ENCODE results near the gene ADARB2. TPM values are rescaled to one million over a fixed set of nuclear protein-coding genes. Genes with fewer than 3 reads are reported as not detected.
"Not testable (repeated sequence)": the region's sequence is repeated elsewhere in the genome, so short reads cannot be mapped to it uniquely, and the experiment has no call there.

ADARB2 gene
- total RNA-seq, 1 donor from 2014 or later, result 38.7 TPM

GRCh38 chr10:1462521-1462920 is 274.8 kb downstream of the ADARB2 start:
- Mint-ChIP-seq H3K4me1 (ENCODE audit: unreplicated experiment) (peaks cover 16% of the 10 kb centered on the region), H3K27ac (ENCODE audit: unreplicated experiment) (no peak overlapping the region), H3K4me3 (ENCODE audit: unreplicated experiment) (no peak overlapping the region), H3K9me3 (ENCODE audit: unreplicated experiment) (no peaks in the 10 kb centered on the region), H3K27me3 (ENCODE audit: unreplicated experiment) (peaks cover 9% of the 10 kb centered on the region), H3K36me3 (ENCODE audit: unreplicated experiment) (no peaks in the 10 kb centered on the region)
- no peak for DNase-seq (ENCODE audit: extremely low spot score, unreplicated experiment)
- no peak for TF ChIP-seq CTCF (IDR thresholded peaks at IDR 0.05)

DNA sequence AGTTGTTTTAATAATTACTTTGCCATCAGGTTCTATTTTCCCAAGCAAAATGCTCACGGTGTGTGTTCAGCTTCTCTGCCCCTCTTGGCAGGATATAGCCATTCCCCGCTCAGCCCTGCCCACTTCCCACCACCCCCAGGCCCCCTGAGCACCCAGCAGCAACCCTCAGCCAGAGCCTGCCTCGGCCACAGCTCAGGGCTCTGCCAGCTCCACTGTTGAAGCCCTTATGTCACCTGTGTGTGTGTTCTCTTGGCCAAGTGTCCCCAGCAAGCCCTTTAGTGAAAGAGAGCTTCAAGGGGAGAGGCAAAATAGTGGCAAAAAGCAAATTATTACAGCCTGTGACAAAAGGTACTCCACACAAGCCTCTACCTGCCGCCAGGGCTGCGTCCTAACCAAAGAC is 275.3 kb downstream of the ADARB2 start:
- DNase-seq (ENCODE audit: extremely low spot score, unreplicated experiment), result no peak
- Mint-ChIP-seq H3K27me3 (ENCODE audit: unreplicated experiment) (peaks cover 14% of the 10 kb centered on the region), H3K4me3 (ENCODE audit: unreplicated experiment) (no peak overlapping the region), H3K36me3 (ENCODE audit: unreplicated experiment) (no peaks in the 10 kb centered on the region), H3K27ac (ENCODE audit: unreplicated experiment) (no peak overlapping the region), H3K4me1 (ENCODE audit: unreplicated experiment) (peaks cover 16% of the 10 kb centered on the region), H3K9me3 (ENCODE audit: unreplicated experiment) (no peaks in the 10 kb centered on the region)
- TF ChIP-seq CTCF (IDR thresholded peaks at IDR 0.05), result no peak

- H3K4me3 Mint-ChIP-seq (ENCODE audit: unreplicated experiment), result no peak overlapping the region
- peaks cover 24% of the 10 kb centered on the region for H3K27me3 Mint-ChIP-seq (ENCODE audit: unreplicated experiment)
- no peak for DNase-seq (ENCODE audit: extremely low spot score, unreplicated experiment)
- no peak for TF ChIP-seq CTCF (IDR thresholded peaks at IDR 0.05)
- H3K36me3 Mint-ChIP-seq (ENCODE audit: unreplicated experiment), result no peaks in the 10 kb centered on the region
- no peak overlapping the region for H3K27ac Mint-ChIP-seq (ENCODE audit: unreplicated experiment)
- H3K9me3 Mint-ChIP-seq (ENCODE audit: unreplicated experiment), result no peaks in the 10 kb centered on the region
- H3K4me1 Mint-ChIP-seq (ENCODE audit: unreplicated experiment), result peaks cover 13% of the 10 kb centered on the region
These were observed 276.3 kb downstream of the ADARB2 start for GRCh38 chr10:1461016-1461415.

DNA sequence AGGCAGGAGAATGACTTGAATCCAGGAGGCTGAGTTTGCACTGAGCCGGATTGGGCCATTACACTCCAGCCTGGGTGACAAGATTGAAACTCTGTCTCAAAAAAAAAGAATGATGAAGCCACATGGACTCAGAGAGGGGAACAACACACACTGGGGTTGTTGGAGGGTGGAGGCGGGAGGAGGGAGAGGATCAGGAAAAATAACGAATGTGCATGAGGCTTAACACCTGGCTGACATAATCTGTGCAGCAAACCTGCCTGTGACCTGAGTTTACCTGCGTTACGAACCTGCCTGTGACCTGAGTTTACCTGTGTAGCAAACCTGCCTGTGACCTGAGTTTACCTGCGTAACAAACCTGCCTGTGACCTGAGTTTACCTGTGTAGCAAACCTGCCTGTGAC is 277.7 kb downstream of the ADARB2 start:
- not testable (repeated sequence) for H3K9me3 Mint-ChIP-seq (ENCODE audit: unreplicated experiment); H3K4me3 Mint-ChIP-seq (ENCODE audit: unreplicated experiment); H3K36me3 Mint-ChIP-seq (ENCODE audit: unreplicated experiment); H3K27ac Mint-ChIP-seq (ENCODE audit: unreplicated experiment); H3K4me1 Mint-ChIP-seq (ENCODE audit: unreplicated experiment); DNase-seq (ENCODE audit: extremely low spot score, unreplicated experiment)
- peaks cover 27% of the 10 kb centered on the region for H3K27me3 Mint-ChIP-seq (ENCODE audit: unreplicated experiment)

GRCh38 chr10:1454951-1455350 is 282.4 kb downstream of the ADARB2 start:
- H3K27me3 Mint-ChIP-seq (ENCODE audit: unreplicated experiment), result peaks cover 42% of the 10 kb centered on the region
- H3K4me1 Mint-ChIP-seq (ENCODE audit: unreplicated experiment), result no peaks in the 10 kb centered on the region
- H3K36me3 Mint-ChIP-seq (ENCODE audit: unreplicated experiment), result no peaks in the 10 kb centered on the region
- H3K4me3 Mint-ChIP-seq (ENCODE audit: unreplicated experiment), result no peak overlapping the region
- DNase-seq (ENCODE audit: extremely low spot score, unreplicated experiment), result no peak
- no peak for TF ChIP-seq CTCF (IDR thresholded peaks at IDR 0.05)
- H3K27ac Mint-ChIP-seq (ENCODE audit: unreplicated experiment), result no peak overlapping the region
- no peaks in the 10 kb centered on the region for H3K9me3 Mint-ChIP-seq (ENCODE audit: unreplicated experiment)

GRCh38 chr10:1454428-1454827 is 282.9 kb downstream of the ADARB2 start:
- Mint-ChIP-seq H3K4me1 (ENCODE audit: unreplicated experiment) (no peaks in the 10 kb centered on the region), H3K9me3 (ENCODE audit: unreplicated experiment) (no peaks in the 10 kb centered on the region), H3K4me3 (ENCODE audit: unreplicated experiment) (no peak overlapping the region), H3K27me3 (ENCODE audit: unreplicated experiment) (peaks cover 43% of the 10 kb centered on the region), H3K36me3 (ENCODE audit: unreplicated experiment) (no peaks in the 10 kb centered on the region), H3K27ac (ENCODE audit: unreplicated experiment) (no peak overlapping the region)
- DNase-seq (ENCODE audit: extremely low spot score, unreplicated experiment), result peak; percentile 56
- TF ChIP-seq CTCF (IDR thresholded peaks at IDR 0.05), result no peak
